Suprapubic skin (tissue), 4 donors: Measurements from ENCODE around the gene NMNAT2.

Experiments used
- CTCF ChIP-seq, 2 donors: fragments of 200-600 bp in 1 of 2; fragments of 450-650 bp in 1 of 2; sonication (generic) in 1 of 2; IDR thresholded peaks; one replicate each; pipeline ENCODE4 v1.5.1; 2016 to 2019; ENCODE audit warnings: antibody characterized with exemption in 2 of 2, mild to moderate bottlenecking in 1 of 2, moderate library complexity in 1 of 2
- EP300 ChIP-seq: sonication (generic); formaldehyde crosslinking; IDR thresholded peaks from one replicate; pipeline ENCODE4 v1.6.1; 2017; ENCODE audit warnings: antibody characterized with exemption
- POLR2A ChIP-seq, 2 donors: fragments of 450-650 bp; IDR thresholded peaks; one replicate each; pipeline ENCODE4 v1.6.1; 2017; ENCODE audit warnings: antibody characterized with exemption in 2 of 2, mild to moderate bottlenecking in 2 of 2, moderate library complexity in 2 of 2
- POLR2AphosphoS5 ChIP-seq, 3 donors: sonication (generic); formaldehyde crosslinking; IDR thresholded peaks; one replicate each; pipeline ENCODE4 v1.6.1; 2017; ENCODE audit warnings: antibody characterized with exemption in 3 of 3

GRCh38 chr1:183210681-183211080 is 207.5 kb downstream of the NMNAT2 start:
- no peak for TF ChIP-seq EP300
- TF ChIP-seq CTCF (IDR thresholded peaks at IDR 0.05) = no peak
- no peak for TF ChIP-seq POLR2AphosphoS5 (IDR thresholded peaks at IDR 0.05)
- no peak for TF ChIP-seq POLR2A (IDR thresholded peaks at IDR 0.05)
